Mesenchymal stem cell (in vitro differentiated cells and primary cell): Measurements from ENCODE around the gene PIP5K1B.

Experiments
- DNase-seq: peaks from one replicate; pipeline ENCODE4 v3.0.0-alpha.2; 2013
- H2AFZ ChIP-seq: one replicate; pipeline ENCODE4 v1.6.1; 2013; ENCODE audit warnings: low read depth, mild to moderate bottlenecking, control low read depth, inconsistent platforms, low read length, moderate library complexity
- H2AK5ac ChIP-seq: 2 replicates; pipeline ENCODE4 v1.6.1; 2013; ENCODE audit warnings: low read length, moderate library complexity, mild to moderate bottlenecking, inconsistent platforms; ENCODE audit not compliant: severe bottlenecking
- H2BK120ac ChIP-seq: one replicate; pipeline ENCODE4 v1.6.1; 2013; ENCODE audit warnings: low read depth, mild to moderate bottlenecking, inconsistent platforms, low read length, moderate library complexity
- H2BK12ac ChIP-seq, 2 experiments: one replicate each; pipeline ENCODE4 v1.6.1; 2013; ENCODE audit warnings: inconsistent platforms in 2 of 2, low read length in 2 of 2, mild to moderate bottlenecking in 2 of 2, moderate library complexity in 2 of 2, control low read depth in 1 of 2
- H2BK15ac ChIP-seq: one replicate; pipeline ENCODE4 v1.6.1; 2013; ENCODE audit warnings: mild to moderate bottlenecking, low read depth, inconsistent platforms; ENCODE audit not compliant: poor library complexity, severe bottlenecking
- H2BK5ac ChIP-seq: 2 replicates; pipeline ENCODE4 v1.6.1; 2013; ENCODE audit warnings: low read depth, mild to moderate bottlenecking, low read length, control low read depth, inconsistent platforms; ENCODE audit not compliant: poor library complexity, severe bottlenecking
- H3K14ac ChIP-seq, 2 experiments: one replicate each; pipeline ENCODE4 v1.6.1; 2013; ENCODE audit warnings: inconsistent platforms in 2 of 2, low read length in 2 of 2, control low read depth in 1 of 2, mild to moderate bottlenecking in 1 of 2, moderate library complexity in 1 of 2
- H3K18ac ChIP-seq, 2 experiments: one replicate each; pipeline ENCODE4 v1.6.1; 2013; ENCODE audit warnings: inconsistent platforms in 2 of 2, low read length in 2 of 2, control low read depth in 1 of 2, low read depth in 1 of 2, mild to moderate bottlenecking in 1 of 2
- H3K23ac ChIP-seq, 2 experiments: one replicate each; pipeline ENCODE4 v1.6.1; 2013; ENCODE audit warnings: inconsistent platforms in 2 of 2, low read length in 2 of 2, mild to moderate bottlenecking in 2 of 2, moderate library complexity in 2 of 2, control low read depth in 1 of 2
- H3K27ac ChIP-seq: 2 replicates; pipeline ENCODE4 v1.5.1; 2013; ENCODE audit warnings: mild to moderate bottlenecking, moderate library complexity, low read length, control low read depth, inconsistent platforms; ENCODE audit not compliant: poor library complexity, severe bottlenecking
- H3K27me3 ChIP-seq, 2 experiments: 2 replicates each; pipeline versions ENCODE4 v1.6.1 to v1.7.0; 2013; ENCODE audit warnings: low read length in 2 of 2, mild to moderate bottlenecking in 2 of 2, moderate library complexity in 2 of 2, control low read depth in 1 of 2, inconsistent platforms in 1 of 2; ENCODE audit not compliant: control insufficient read depth in 1 of 2, insufficient read depth in 1 of 2
- H3K36me3 ChIP-seq, 2 experiments: 2 replicates each; pipeline versions ENCODE4 v1.6.1 to v1.7.0; 2013; ENCODE audit warnings: low read length in 2 of 2, control low read depth in 1 of 2, inconsistent platforms in 1 of 2, low read depth in 1 of 2, mild to moderate bottlenecking in 1 of 2; ENCODE audit not compliant: insufficient read depth in 2 of 2, control insufficient read depth in 1 of 2
- H3K4ac ChIP-seq, 2 experiments: one replicate each; pipeline ENCODE4 v1.6.1; 2013; ENCODE audit warnings: inconsistent platforms in 2 of 2, low read length in 2 of 2, mild to moderate bottlenecking in 2 of 2, moderate library complexity in 2 of 2, control low read depth in 1 of 2, low read depth in 1 of 2
- H3K4me1 ChIP-seq: 2 replicates; pipeline ENCODE4 v1.6.1; 2013; ENCODE audit warnings: low read depth, low read length, control low read depth; ENCODE audit not compliant: control insufficient read depth, insufficient read depth
- H3K4me2 ChIP-seq: 2 replicates; pipeline ENCODE4 v1.6.1; 2013; ENCODE audit warnings: low read length, mild to moderate bottlenecking, inconsistent platforms; ENCODE audit not compliant: poor library complexity, severe bottlenecking
- H3K4me3 ChIP-seq, 2 experiments: 2 replicates each; pipeline versions ENCODE4 v1.5.1 to v1.7.0; 2013; ENCODE audit warnings: low read length in 2 of 2, mild to moderate bottlenecking in 2 of 2, control low read depth in 1 of 2, low read depth in 1 of 2; ENCODE audit not compliant: insufficient read depth in 1 of 2
- H3K79me1 ChIP-seq: replicated peaks from 2 replicates; pipeline ENCODE4 v1.6.1; 2013; ENCODE audit warnings: mild to moderate bottlenecking, control low read depth, low read length, inconsistent platforms; ENCODE audit not compliant: poor library complexity, severe bottlenecking
- H3K9ac ChIP-seq: 2 replicates; pipeline ENCODE4 v1.7.0; 2013; ENCODE audit warnings: mild to moderate bottlenecking, low read length, moderate library complexity
- H3K9me3 ChIP-seq: 2 replicates; pipeline ENCODE4 v1.7.0; 2013; ENCODE audit warnings: mild to moderate bottlenecking, low read length; ENCODE audit not compliant: control insufficient read depth
- H4K8ac ChIP-seq: one replicate; pipeline ENCODE4 v1.6.1; 2013; ENCODE audit warnings: inconsistent platforms, mild to moderate bottlenecking, low read length, moderate library complexity
- H4K91ac ChIP-seq: one replicate; pipeline ENCODE4 v1.6.1; 2013; ENCODE audit warnings: mild to moderate bottlenecking, low read length, inconsistent platforms
- WGBS: methylation state at CpG from one replicate; pipeline ENCODE4 v1.1.7; 2013; ENCODE audit warnings: mixed read lengths; 5-methylcytosine and 5-hydroxymethylcytosine counted together

PIP5K1B gene

DNA sequence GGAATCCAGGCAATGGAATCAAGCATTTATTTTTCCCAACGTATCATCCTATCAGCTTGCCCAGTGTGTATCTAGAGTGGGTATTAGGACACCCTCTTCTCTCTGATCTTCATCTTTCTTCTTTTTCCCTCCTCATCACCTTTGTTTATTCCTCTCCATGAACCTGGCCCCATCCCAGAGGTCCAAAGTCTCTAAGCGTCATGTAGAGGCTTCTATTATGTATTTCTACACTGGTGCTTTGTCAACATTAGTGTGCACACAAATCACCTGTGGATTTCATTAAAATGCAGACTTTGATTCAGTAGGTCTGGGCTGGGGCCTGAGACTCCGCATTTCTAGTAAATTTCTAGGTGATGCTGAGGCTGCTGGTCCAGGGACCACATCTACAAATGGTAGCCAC is 19.8 kb upstream of the PIP5K1B start:
- Histone ChIP-seq H3K9me3 (no peaks in the 10 kb centered on the region), H3K4ac (no peak overlapping the region)
- WGBS: 88% methylated on average over 3 of the region's 3 CpGs

DNA sequence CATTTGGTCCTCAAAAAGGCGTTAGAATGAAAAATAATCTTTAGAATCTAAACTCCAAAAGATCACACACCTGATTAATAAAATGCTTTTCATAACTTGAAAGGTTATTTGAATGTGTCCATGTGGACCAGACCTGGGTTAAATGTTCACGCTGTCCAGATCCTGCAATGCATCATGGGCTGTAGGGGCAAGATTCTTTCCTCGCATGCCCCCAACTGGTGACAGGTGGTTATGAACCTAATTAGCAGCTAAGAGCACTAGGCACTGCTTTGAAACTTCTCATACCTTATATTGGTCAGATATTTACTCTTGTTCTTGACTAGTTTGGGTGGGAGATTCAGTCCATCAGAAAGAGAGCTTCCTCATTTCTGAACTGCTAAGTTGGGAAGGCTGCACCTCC is 19.3 kb upstream of the PIP5K1B start:
- no peak overlapping the region for H2BK12ac ChIP-seq

More for the DNA sequence above, 19.8 kb upstream of the PIP5K1B start:
- Histone ChIP-seq H3K9ac (no peak overlapping the region), H3K14ac (no peak overlapping the region), H2BK120ac (no peak overlapping the region), H2AK5ac (no peak overlapping the region), H4K8ac (no peak overlapping the region), H2BK15ac (no peak overlapping the region), H2AFZ (no peak overlapping the region), H3K4me1 (peaks cover 1% of the 10 kb centered on the region), H4K91ac (no peak overlapping the region), H3K18ac (no peak overlapping the region), H2BK5ac (no peak overlapping the region), H3K36me3 (no peaks in the 10 kb centered on the region), H3K79me1 (no peaks in the 10 kb centered on the region), H3K4me3 (no peak overlapping the region), H3K27ac (no peak overlapping the region), H3K23ac (no peak overlapping the region), H2BK12ac (no peak overlapping the region), H3K4me2 (no peak overlapping the region), H3K27me3 (peaks cover 4 to 28% of the 10 kb centered on the region in 2 experiments)
- no peak for DNase-seq

DNA sequence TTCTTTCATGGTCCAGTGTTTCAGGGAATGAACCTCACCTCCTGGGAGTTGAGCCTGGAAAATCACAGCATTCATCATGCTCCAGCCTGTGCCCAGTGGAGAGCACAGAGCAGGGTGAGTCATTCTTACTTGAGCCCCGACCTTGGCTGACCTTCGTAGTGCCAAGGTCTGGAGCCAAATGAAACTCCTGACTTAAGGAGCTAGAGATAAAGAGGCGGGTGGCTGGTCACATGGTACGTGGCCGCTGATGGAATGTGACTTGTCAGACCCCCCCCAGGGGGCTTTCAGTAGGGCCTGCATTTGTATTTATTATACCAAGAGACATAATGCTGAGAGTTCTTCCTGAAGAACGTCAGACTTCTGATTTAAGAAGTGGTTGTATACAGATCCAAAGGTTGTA is 15.0 kb upstream of the PIP5K1B start:
- Histone ChIP-seq H3K18ac (no peak overlapping the region), H4K8ac (no peak overlapping the region), H2AK5ac (no peak overlapping the region), H2AFZ (no peak overlapping the region), H3K79me1 (no peaks in the 10 kb centered on the region), H4K91ac (no peak overlapping the region), H3K9ac (no peak overlapping the region), H2BK5ac (no peak overlapping the region), H3K14ac (no peak overlapping the region), H3K27ac (no peak overlapping the region), H3K4me3 (no peak overlapping the region), H3K36me3 (no peaks in the 10 kb centered on the region), H2BK15ac (no peak overlapping the region), H2BK12ac (no peak overlapping the region), H3K27me3 (peaks cover 5 to 10% of the 10 kb centered on the region in 2 experiments), H3K4me1 (peaks cover 1% of the 10 kb centered on the region), H2BK120ac (no peak overlapping the region), H3K23ac (no peak overlapping the region), H3K4me2 (no peak overlapping the region), H3K9me3 (no peaks in the 10 kb centered on the region), H3K4ac (no peak overlapping the region)
- peak; percentile 28 for DNase-seq
- WGBS: 24% methylated on average over 6 of the region's 6 CpGs

More for the DNA sequence above, 19.3 kb upstream of the PIP5K1B start:
- Histone ChIP-seq H3K27me3 (peaks cover 4 to 23% of the 10 kb centered on the region in 2 experiments), H2BK120ac (no peak overlapping the region), H3K4me1 (peaks cover 1% of the 10 kb centered on the region), H3K36me3 (no peaks in the 10 kb centered on the region), H3K9me3 (no peaks in the 10 kb centered on the region), H3K27ac (no peak overlapping the region), H4K8ac (no peak overlapping the region), H3K79me1 (no peaks in the 10 kb centered on the region), H2BK5ac (no peak overlapping the region), H3K18ac (no peak overlapping the region), H3K4ac (no peak overlapping the region), H3K4me3 (no peak overlapping the region), H2AFZ (no peak overlapping the region), H4K91ac (no peak overlapping the region), H3K14ac (no peak overlapping the region), H3K23ac (no peak overlapping the region), H2AK5ac (no peak overlapping the region), H2BK15ac (no peak overlapping the region), H3K9ac (no peak overlapping the region), H3K4me2 (no peak overlapping the region)
- no peak for DNase-seq
- 31% methylated on average over 2 of the region's 3 CpGs for WGBS

DNA sequence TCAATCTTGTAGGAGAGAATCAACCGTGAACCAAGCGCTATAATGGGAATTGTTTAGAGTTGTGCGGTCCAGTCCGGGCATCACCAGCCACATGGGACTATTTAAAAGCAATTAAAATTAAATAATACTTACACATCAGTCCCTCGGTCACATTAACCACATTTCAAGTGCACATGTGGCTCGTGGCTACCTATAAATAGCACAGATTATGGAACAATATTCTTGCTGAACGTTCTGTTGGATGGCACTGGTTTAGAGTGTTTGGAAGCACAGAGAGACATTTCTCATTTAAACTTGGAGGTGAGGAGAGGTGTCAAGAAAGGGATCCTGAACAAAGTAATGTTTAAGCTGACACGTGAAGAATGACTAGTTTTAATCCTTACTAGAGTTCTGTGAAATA is 12.5 kb upstream of the PIP5K1B start:
- H3K23ac ChIP-seq: no peak overlapping the region
- H2BK12ac ChIP-seq: no peak overlapping the region
- WGBS: 80% methylated on average over 6 of the region's 8 CpGs
- H2AK5ac ChIP-seq: no peak overlapping the region
- no peak overlapping the region for H3K9ac ChIP-seq
- peaks cover 1% of the 10 kb centered on the region for H3K4me1 ChIP-seq
- H3K4me2 ChIP-seq: no peak overlapping the region
- H3K9me3 ChIP-seq: no peaks in the 10 kb centered on the region
- no peak overlapping the region for H2BK15ac ChIP-seq
- DNase-seq: no peak
- no peaks in the 10 kb centered on the region for H3K79me1 ChIP-seq
- H3K36me3 ChIP-seq: no peaks in the 10 kb centered on the region
- no peak overlapping the region for H2AFZ ChIP-seq
- H3K18ac ChIP-seq: no peak overlapping the region
- H4K91ac ChIP-seq: no peak overlapping the region
- H3K27me3 ChIP-seq: peaks cover 3 to 5% of the 10 kb centered on the region in 2 experiments
- no peak overlapping the region for H3K14ac ChIP-seq
- no peak overlapping the region for H2BK120ac ChIP-seq
- no peak overlapping the region for H3K4me3 ChIP-seq
- no peak overlapping the region for H4K8ac ChIP-seq
- no peak overlapping the region for H2BK5ac ChIP-seq
- no peak overlapping the region for H3K4ac ChIP-seq
- H3K27ac ChIP-seq: no peak overlapping the region
